Skin epidermis (tissue), 12 donors: ENCODE results near the gene DIDO1.
A peak's percentile ranks its signal among the peaks of the same experiment; 100 is the strongest.

Source experiments
- H3K27ac ChIP-seq, 21 experiments: fragments of 200-600 bp; sonication (generic) in 11 of 21; one replicate each; pipeline ENCODE4 v1.5.0; 2020; ENCODE audit warnings: mild to moderate bottlenecking in 3 of 21, inconsistent platforms in 2 of 21, moderate library complexity in 2 of 21
- H3K4me3 ChIP-seq, 7 experiments: fragments of 200-600 bp; sonication (generic) in 2 of 7; one replicate each; pipeline ENCODE4 v1.5.0; 2020; ENCODE audit warnings: inconsistent platforms in 2 of 7, mild to moderate bottlenecking in 2 of 7, moderate library complexity in 1 of 7

DIDO1 gene

DNA sequence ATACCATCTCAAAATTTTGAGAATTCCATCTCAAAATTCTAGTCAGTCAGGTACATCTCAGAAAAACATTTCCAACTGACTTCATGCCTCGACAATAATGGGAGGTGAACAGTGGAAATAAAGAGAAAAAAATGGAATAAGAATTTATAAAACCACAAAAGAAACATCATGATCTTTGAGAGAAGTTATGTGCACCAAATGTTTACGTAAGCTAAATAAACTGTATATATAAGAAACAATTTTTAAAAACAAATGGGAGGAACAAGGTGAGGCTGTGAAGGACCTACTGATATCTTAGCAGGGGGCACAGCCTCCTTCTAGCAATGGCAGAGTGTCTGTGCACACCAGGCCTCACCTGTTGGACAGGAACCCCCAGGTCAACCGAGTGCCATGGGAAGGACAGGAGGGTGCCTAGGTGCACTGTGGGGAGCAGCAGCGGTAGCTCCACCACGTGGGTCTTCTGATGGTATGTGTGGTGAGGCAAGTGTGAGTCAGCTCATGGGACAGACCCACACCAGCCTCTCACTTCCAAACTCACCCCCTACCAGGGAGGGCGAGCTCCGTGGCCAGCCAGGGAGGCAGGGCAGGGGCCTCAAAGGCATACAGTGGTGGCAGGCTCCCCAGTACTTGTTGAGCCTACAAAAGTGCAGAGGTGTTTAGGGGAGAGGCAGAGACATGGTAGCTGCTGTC is 23.2 kb downstream of the DIDO1 start:
- no peak overlapping the region for H3K4me3 ChIP-seq
- no peak overlapping the region for H3K27ac ChIP-seq

GRCh38 chr20:62901891-62902290 is 24.4 kb downstream of the DIDO1 start:
- H3K27ac ChIP-seq, result no peak overlapping the region
- no peak overlapping the region for H3K4me3 ChIP-seq

DNA sequence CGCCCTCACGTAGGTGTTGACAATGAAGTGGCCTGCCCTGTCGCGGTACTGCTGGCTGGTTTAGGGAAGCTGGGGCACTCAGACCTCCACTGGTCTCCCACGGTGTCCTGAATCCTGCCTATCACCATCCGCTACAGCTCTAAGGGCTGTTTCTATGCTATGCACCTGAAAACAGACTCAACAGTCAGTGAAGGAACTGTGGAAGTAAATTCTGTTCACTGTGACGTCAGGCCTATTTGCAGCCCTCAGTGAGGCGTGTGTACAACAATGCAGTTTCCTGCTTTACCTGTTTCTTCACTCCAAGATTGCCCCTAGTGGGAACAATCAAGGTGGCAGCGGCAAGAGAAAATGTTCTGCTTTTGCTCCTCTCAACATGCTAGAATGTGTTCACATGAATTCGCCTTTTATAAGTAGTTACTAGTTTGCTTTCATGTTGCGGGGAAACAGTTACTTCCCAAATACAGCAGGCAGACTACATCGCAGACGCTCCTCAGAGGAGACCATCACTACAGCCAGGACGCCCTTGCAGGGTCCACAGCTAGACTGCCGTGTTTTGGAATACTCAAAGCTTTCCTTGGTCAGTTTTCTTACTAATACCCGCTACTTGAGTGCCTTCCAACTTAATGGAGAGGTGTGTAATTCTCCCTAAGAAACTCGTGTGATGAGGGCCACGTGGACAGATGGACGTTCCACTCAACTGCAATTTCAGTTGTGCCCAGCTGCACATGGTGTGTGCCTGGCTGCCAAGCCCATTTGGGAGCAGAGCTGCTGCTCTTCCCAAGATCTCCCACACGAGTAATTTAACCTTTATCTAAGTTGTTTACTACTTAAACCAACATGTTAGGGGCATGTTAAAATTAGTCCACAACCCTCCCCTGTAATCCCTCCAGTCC is 25.4 kb downstream of the DIDO1 start:
- Histone ChIP-seq H3K27ac (peak overlapping the region in 6 of 21 experiments; percentile 6 to 59 (median 23)), H3K4me3 (no peak overlapping the region)

GRCh38 chr20:62900052-62900691 is 26.1 kb downstream of the DIDO1 start:
- no peak overlapping the region for H3K4me3 ChIP-seq
- peak overlapping the region in 7 of 21 experiments; percentile 6 to 59 (median 24) for H3K27ac ChIP-seq

- peak overlapping the region in 2 of 21 experiments; percentile 11 to 42 for H3K27ac ChIP-seq
- no peak overlapping the region for H3K4me3 ChIP-seq
Measured at GRCh38 chr20:62899633-62900051, 26.7 kb downstream of the DIDO1 start.

DNA sequence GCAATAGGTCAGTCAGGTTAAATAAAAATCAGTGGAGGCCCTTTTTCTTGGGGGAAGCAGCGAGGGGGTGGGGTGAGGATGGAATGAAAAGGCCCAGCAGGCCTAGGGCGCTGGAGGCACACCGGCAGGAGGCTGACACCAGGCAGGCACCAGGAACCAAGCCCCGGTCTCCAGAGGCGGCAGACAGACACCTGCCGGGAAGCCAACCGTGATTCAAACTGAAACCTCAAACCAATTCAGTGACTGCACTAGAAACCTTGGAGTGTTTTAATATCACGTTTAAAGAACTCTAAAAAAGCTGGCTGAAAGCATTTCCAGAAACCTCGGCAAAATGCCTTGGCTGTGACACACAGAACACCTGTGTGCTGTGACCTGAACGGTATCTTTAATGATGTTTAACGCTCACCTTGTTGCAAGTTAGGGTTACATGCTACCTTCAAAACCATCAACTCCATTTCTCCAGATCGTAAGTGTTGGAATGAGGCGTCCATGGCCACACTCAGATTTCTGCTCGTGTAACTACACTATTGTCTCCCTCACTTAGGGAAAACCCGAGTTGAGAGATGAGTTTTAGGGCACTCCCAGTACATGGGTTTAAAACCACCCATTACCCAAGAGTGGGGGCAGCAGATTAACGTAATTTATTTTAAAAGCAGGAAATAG is 27.2 kb downstream of the DIDO1 start:
- no peak overlapping the region for H3K27ac ChIP-seq
- H3K4me3 ChIP-seq, result no peak overlapping the region

DNA sequence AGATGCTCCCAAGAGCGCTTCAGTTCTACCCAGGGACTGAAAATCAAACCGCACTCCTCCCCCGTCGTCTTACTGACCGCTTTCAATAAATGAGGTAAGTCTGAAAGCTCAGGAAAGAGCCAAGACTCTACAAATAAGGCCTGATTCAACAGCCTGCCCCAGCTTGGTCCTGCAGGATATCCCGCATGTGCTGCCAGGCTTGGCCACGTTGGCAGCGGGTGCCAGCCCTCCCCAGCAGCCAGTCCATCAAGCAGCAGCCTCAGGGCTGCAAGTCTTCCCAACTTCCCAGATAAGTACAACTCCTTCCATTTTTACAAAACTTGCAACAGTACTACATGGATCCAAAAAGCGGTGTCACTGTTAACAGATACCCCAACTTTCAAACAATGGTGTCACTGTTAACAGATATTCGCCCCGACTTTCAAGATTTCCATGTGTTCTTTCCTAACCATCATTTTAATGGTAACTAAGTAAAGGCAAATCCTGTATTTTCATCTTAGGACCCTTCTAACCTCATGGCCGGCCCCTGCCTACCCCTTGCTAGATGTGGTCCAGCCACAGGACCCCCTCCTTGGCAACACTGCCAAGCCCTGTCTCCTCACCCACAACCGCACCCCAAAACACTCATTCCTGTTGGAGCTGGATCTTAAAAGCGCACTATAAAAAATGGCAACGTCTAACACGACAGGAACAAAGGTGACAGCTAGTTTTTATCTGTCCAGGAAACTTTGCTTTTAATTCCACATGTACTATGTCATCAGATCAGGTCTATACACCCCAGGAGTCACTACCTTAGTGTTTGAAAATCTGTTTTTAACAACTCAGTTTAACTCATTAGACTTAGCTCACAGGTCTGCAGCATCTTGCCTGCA is 28.0 kb downstream of the DIDO1 start:
- Histone ChIP-seq H3K4me3 (no peak overlapping the region), H3K27ac (no peak overlapping the region)

DNA sequence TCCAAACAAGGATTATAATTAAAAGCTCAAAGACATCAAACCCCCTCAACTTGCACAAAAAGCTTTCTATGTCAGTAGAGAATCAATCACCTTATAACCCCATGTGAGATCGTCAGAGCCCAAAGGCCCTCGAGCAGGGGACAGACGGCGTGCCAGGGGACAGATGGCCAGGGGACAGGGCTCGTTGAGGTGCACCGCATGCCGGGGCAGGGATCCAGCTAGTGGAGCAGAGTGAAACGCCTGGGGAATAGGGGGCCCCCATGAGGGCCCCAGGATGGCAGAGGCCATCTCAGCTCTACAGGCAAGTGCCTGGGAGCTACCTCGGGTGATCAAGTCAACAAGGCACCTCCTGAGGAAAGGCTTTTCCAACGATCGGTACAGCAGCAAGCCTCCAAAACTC is 28.6 kb downstream of the DIDO1 start:
- no peak overlapping the region for H3K27ac ChIP-seq
- no peak overlapping the region for H3K4me3 ChIP-seq

DNA sequence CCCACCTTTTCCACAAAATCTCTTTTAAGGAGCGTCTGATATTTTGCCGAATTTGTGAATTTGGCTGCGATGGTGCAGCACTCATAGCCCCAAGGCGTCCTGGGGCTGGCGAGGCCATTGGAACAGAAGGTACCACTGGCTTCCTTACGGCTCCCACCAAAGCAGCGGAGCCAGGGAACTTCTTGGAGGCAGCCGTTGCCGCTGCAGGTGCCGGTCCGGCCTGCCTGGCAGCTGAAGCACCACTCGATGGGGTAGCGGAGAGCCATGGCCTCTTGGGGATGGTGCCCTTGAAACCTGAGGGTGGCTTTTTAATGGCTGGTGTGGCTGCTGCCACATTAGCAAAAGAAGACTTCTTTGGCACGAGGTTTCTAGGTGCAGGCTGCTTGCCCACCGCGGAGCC is 29.8 kb downstream of the DIDO1 start:
- no peak overlapping the region for H3K4me3 ChIP-seq
- H3K27ac ChIP-seq, result no peak overlapping the region

GRCh38 chr20:62895539-62895938 is 30.8 kb downstream of the DIDO1 start:
- Histone ChIP-seq H3K4me3 (no peak overlapping the region), H3K27ac (no peak overlapping the region)

GRCh38 chr20:62894261-62894660 is 32.0 kb downstream of the DIDO1 start:
- H3K4me3 ChIP-seq, result no peak overlapping the region
- no peak overlapping the region for H3K27ac ChIP-seq

- Histone ChIP-seq H3K27ac (no peak overlapping the region), H3K4me3 (no peak overlapping the region)
Measured at GRCh38 chr20:62893700-62894099, 32.6 kb downstream of the DIDO1 start.

DNA sequence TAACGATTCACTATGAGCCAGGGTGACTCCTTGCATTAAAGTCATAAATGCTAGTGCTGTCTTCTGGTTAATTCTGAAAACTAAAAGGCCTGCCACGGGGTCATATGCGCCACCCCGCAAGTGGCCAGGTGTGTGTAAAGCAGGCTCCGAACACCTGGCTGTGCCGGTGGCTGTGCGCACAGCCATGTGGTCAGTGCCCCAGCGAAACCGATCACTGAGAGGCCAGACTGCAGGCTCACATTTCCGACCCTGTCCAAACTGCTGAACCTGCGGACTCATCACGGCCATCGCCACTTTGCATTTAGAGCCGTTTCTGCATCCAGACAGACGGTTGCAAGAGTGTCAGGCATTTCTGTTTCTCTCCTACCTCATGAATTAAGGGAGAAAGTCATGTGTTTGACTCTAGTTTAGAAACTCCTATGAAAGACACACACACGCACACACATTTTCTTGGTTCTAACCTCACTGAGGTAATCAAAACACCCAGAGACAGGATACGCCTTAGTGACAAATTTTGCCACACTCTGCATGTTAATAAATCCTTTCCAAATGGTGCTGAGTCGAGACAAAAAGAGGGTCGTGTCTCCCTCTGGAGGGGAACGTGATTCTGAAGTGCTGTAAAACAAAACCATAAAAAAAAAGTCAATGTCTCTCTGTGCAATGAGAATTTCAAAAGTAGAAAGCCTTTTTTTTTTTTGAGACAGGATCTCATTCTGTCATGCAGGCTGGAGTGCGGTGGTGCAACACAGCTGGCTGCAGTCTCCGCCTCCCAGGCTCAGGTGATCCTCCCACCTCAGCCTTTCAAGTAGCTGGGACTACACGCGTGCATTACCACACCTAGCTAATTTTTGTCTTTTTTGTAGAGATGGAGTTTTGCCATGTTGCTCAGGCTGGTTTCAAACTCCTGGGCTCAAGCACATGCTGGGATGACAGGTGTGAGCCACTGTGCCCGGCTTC is 33.7 kb downstream of the DIDO1 start:
- Histone ChIP-seq H3K27ac (no peak overlapping the region), H3K4me3 (no peak overlapping the region)

- Histone ChIP-seq H3K27ac (no peak overlapping the region), H3K4me3 (no peak overlapping the region)
Measured at GRCh38 chr20:62891111-62891510, 35.2 kb downstream of the DIDO1 start.

- H3K27ac ChIP-seq, result no peak overlapping the region
Measured at GRCh38 chr20:62890444-62890843, 35.9 kb downstream of the DIDO1 start.

GRCh38 chr20:62889871-62890270 is 36.4 kb downstream of the DIDO1 start:
- H3K4me3 ChIP-seq, result no peak overlapping the region

More at GRCh38 chr20:62890444-62890843, 35.9 kb downstream of the DIDO1 start:
- no peak overlapping the region for H3K4me3 ChIP-seq

GRCh38 chr20:62889411-62889810 is 36.9 kb downstream of the DIDO1 start:
- Histone ChIP-seq H3K4me3 (no peak overlapping the region), H3K27ac (no peak overlapping the region)

More at GRCh38 chr20:62889871-62890270, 36.4 kb downstream of the DIDO1 start:
- H3K27ac ChIP-seq, result no peak overlapping the region

DNA sequence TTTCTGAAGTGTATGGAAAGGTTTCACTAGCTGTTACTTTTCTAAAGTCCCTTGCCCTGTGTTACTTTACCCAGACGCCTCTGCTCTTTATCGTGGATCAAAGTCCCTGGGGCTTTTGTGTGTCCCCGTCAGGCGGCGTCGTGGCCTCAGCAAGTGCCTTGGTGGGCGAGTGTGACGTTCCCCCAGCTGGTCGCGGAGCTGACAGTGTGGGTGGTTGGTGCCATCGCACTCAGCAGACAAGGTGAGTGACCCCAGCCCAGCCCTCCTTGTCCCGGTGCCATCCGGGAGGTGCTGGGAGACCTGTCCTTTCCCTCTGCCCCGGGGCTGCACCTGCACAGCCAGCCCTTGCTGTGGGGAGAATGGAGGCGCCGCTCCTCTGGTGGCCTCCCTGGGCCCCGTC is 37.4 kb downstream of the DIDO1 start:
- H3K27ac ChIP-seq, result no peak overlapping the region
- no peak overlapping the region for H3K4me3 ChIP-seq
